ENCODE measurements around the gene UBR1. TPM values are rescaled to one million over a fixed set of nuclear protein-coding genes. Genes with fewer than 3 reads are reported as not detected.

Gene UBR1
- total RNA-seq, 3 donors from 2014 or later, result 33.0 to 52.5 (median 48.5) TPM

DNA sequence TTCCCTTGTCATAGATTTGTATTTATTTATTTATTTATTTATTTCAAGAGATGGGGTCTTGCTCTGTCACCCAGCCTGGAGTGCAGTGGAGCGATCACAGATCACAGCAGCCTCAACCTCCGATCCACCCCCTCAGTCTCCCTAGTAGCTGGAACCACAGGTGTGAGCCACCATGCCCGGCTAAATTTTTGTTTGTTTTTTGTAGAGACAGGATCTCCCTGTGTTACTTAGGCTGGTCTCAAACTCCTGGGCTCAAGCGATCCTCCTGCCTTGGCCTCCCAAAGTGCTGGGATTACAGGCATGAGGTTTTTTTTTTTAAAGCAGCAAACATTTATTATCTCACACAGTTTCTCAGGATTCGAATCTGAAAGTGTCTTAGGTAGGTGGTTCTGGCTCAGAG lies 187.8 kb downstream of the UBR1 start:
- Histone ChIP-seq H3K4me1 (peaks cover 0 to 7% of the 10 kb centered on the region in 2 donors), H3K9me3 (no peaks in the 10 kb centered on the region), H3K27ac (no peak overlapping the region), H3K36me3 (no peaks in the 10 kb centered on the region), H3K4me3 (no peak overlapping the region), H3K27me3 (no peaks in the 10 kb centered on the region)
- no peak for DNase-seq (ENCODE audit: low spot score in 2 of 2)
- intact Hi-C loops (cut with DNase I; ENCODE audit: low total_unique reads), result no loop called here
- TF ChIP-seq POLR2A (IDR thresholded peaks at IDR 0.05) (no peak), POLR2AphosphoS5 (IDR thresholded peaks at IDR 0.05) (no peak)
- TF ChIP-seq, protein P1, sequence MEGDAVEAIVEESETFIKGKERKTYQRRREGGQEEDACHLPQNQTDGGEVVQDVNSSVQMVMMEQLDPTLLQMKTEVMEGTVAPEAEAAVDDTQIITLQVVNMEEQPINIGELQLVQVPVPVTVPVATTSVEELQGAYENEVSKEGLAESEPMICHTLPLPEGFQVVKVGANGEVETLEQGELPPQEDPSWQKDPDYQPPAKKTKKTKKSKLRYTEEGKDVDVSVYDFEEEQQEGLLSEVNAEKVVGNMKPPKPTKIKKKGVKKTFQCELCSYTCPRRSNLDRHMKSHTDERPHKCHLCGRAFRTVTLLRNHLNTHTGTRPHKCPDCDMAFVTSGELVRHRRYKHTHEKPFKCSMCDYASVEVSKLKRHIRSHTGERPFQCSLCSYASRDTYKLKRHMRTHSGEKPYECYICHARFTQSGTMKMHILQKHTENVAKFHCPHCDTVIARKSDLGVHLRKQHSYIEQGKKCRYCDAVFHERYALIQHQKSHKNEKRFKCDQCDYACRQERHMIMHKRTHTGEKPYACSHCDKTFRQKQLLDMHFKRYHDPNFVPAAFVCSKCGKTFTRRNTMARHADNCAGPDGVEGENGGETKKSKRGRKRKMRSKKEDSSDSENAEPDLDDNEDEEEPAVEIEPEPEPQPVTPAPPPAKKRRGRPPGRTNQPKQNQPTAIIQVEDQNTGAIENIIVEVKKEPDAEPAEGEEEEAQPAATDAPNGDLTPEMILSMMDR (IDR thresholded peaks at IDR 0.05), result no peak

- H3K36me3 ChIP-seq, result no peaks in the 10 kb centered on the region
- no peaks in the 10 kb centered on the region for H3K9me3 ChIP-seq
- H3K4me1 ChIP-seq, result peaks cover 0 to 7% of the 10 kb centered on the region in 2 donors
- TF ChIP-seq, protein P1 (IDR thresholded peaks at IDR 0.05), result no peak
- no peak overlapping the region for H3K27ac ChIP-seq
- intact Hi-C loops (cut with DNase I; ENCODE audit: low total_unique reads), result no loop called here
- no peak overlapping the region for H3K4me3 ChIP-seq
- no peaks in the 10 kb centered on the region for H3K27me3 ChIP-seq
- DNase-seq (ENCODE audit: low spot score in 2 of 2), result no peak
These were observed 190.1 kb downstream of the UBR1 start for GRCh38 chr15:42915654-42916315.

GRCh38 chr15:42914728-42915497 lies 190.9 kb downstream of the UBR1 start:
- Histone ChIP-seq H3K4me3 (no peak overlapping the region), H3K9me3 (no peaks in the 10 kb centered on the region), H3K27ac (no peak overlapping the region), H3K36me3 (no peaks in the 10 kb centered on the region), H3K27me3 (no peaks in the 10 kb centered on the region), H3K4me1 (peaks cover 0 to 7% of the 10 kb centered on the region in 2 donors)
- DNase-seq (ENCODE audit: low spot score in 2 of 2), result no peak
- no peak for TF ChIP-seq POLR2A (IDR thresholded peaks at IDR 0.05)
- TF ChIP-seq, protein P1 (IDR thresholded peaks at IDR 0.05), result no peak
- intact Hi-C loops (cut with DNase I; ENCODE audit: low total_unique reads), result no loop called here

- TF ChIP-seq POLR2A (IDR thresholded peaks at IDR 0.05) (no peak), POLR2AphosphoS5 (IDR thresholded peaks at IDR 0.05) (no peak)
- TF ChIP-seq, protein P1 (IDR thresholded peaks at IDR 0.05), result no peak
- Histone ChIP-seq H3K36me3 (no peaks in the 10 kb centered on the region), H3K4me3 (no peak overlapping the region), H3K9me3 (no peaks in the 10 kb centered on the region), H3K4me1 (no peaks in the 10 kb centered on the region), H3K27me3 (no peaks in the 10 kb centered on the region), H3K27ac (no peak overlapping the region)
- DNase-seq (ENCODE audit: low spot score in 2 of 2), result no peak
- intact Hi-C loops (cut with DNase I; ENCODE audit: low total_unique reads), result no loop called here
These were observed 194.7 kb downstream of the UBR1 start for GRCh38 chr15:42911058-42911592.

DNA sequence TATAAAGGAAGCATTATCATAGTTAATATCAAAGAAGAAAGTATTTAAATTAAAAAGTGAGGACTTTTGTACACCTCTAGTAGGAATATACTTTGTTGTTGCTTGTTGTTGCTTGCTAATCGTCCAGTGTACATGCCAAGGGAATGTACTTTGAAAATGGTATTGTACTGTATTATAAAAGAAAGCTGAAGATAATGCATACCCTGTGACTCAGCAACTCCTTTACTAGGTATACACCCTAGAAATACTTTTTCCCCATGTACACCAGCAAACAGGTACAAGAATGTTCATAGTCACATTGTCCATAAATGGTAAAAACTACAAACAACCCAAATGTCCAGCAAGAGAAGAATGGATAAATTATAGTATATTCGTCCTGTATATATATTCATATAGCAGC lies 197.3 kb downstream of the UBR1 start:
- intact Hi-C loops (cut with DNase I; ENCODE audit: low total_unique reads), result no loop called here
- DNase-seq (ENCODE audit: low spot score in 2 of 2), result no peak
- H3K36me3 ChIP-seq, result no peaks in the 10 kb centered on the region
- no peak overlapping the region for H3K4me3 ChIP-seq
- no peaks in the 10 kb centered on the region for H3K9me3 ChIP-seq
- H3K4me1 ChIP-seq, result no peaks in the 10 kb centered on the region
- H3K27me3 ChIP-seq, result no peaks in the 10 kb centered on the region
- TF ChIP-seq, protein P1 (IDR thresholded peaks at IDR 0.05), result no peak
- TF ChIP-seq POLR2A (IDR thresholded peaks at IDR 0.05), result no peak
- TF ChIP-seq POLR2AphosphoS5 (IDR thresholded peaks at IDR 0.05), result no peak
- H3K27ac ChIP-seq, result no peak overlapping the region
